Keratinocyte (primary cell): ENCODE results near the gene CRHR2. TPM values are rescaled to one million over a fixed set of nuclear protein-coding genes. Genes with fewer than 3 reads are reported as not detected.

Experiments
- DNase-seq: peaks from one replicate; pipeline ENCODE4 v3.0.0-alpha.2; 2011; ENCODE audit warnings: low read depth, missing footprints, low spot score
- FAIRE-seq: peaks from 2 replicates; lab custom pipeline; 2011; peaks lifted over from hg19 to GRCh38; lab: Jason Lieb, UNC
- H2AFZ ChIP-seq: 2 replicates; pipeline ENCODE4 v1.6.0; 2012; ENCODE audit warnings: low read length, control low read depth, inconsistent platforms; ENCODE audit not compliant: control insufficient read depth
- H3K27ac ChIP-seq: 2 replicates; pipeline ENCODE4 v1.5.1; 2011; ENCODE audit warnings: low read length; ENCODE audit not compliant: control insufficient read depth, insufficient read depth
- H3K27me3 ChIP-seq: 3 replicates; pipeline ENCODE4 v1.6.0; 2011; ENCODE audit warnings: low read length; ENCODE audit not compliant: control insufficient read depth, insufficient read depth; ENCODE audit errors: extremely low read depth
- H3K36me3 ChIP-seq, 2 experiments: 2 replicates in 1 of 2; 3 replicates in 1 of 2; pipeline ENCODE4 v1.5.1; 2011; ENCODE audit warnings: low read length in 2 of 2, mild to moderate bottlenecking in 1 of 2; ENCODE audit not compliant: control insufficient read depth in 2 of 2, insufficient read depth in 2 of 2; ENCODE audit errors: extremely low read depth in 1 of 2
- H3K4me1 ChIP-seq: 3 replicates; pipeline ENCODE4 v1.5.1; 2011; ENCODE audit warnings: low read length; ENCODE audit not compliant: control insufficient read depth, insufficient read depth; ENCODE audit errors: extremely low read depth
- H3K4me2 ChIP-seq: 3 replicates; pipeline ENCODE4 v1.6.0; 2011; ENCODE audit warnings: low read depth, low read length; ENCODE audit not compliant: control insufficient read depth, insufficient read depth; ENCODE audit errors: extremely low read depth
- H3K4me3 ChIP-seq, 3 experiments: fragments of 200-600 bp in 1 of 3; sonication (generic) in 1 of 3; 2 replicates in 2 of 3; 3 replicates in 1 of 3; pipeline ENCODE4 v1.5.1; 2011 to 2016; ENCODE audit warnings: low read length in 3 of 3, mild to moderate bottlenecking in 3 of 3, control low read depth in 2 of 3, inconsistent platforms in 1 of 3, low read depth in 1 of 3, mixed read lengths in 1 of 3, mixed run types in 1 of 3, moderate library complexity in 1 of 3; ENCODE audit not compliant: control insufficient read depth in 2 of 3, insufficient read depth in 2 of 3; ENCODE audit errors: extremely low read depth in 1 of 3
- H3K79me2 ChIP-seq: 2 replicates; pipeline ENCODE4 v1.6.0; 2012; ENCODE audit warnings: low read length; ENCODE audit not compliant: control insufficient read depth, insufficient read depth
- H3K9ac ChIP-seq: 3 replicates; pipeline ENCODE4 v1.6.0; 2011; ENCODE audit warnings: low read length; ENCODE audit not compliant: control insufficient read depth, insufficient read depth; ENCODE audit errors: extremely low read depth
- H3K9me1 ChIP-seq: 3 replicates; pipeline ENCODE4 v1.6.0; 2011; ENCODE audit warnings: low read length; ENCODE audit not compliant: control insufficient read depth, insufficient read depth; ENCODE audit errors: extremely low read depth
- H3K9me3 ChIP-seq: 2 replicates; pipeline ENCODE4 v1.5.1; 2012; ENCODE audit warnings: low read depth, low read length; ENCODE audit not compliant: control insufficient read depth
- H4K20me1 ChIP-seq: 3 replicates; pipeline ENCODE4 v1.6.0; 2011; ENCODE audit warnings: low read length; ENCODE audit not compliant: control insufficient read depth, insufficient read depth; ENCODE audit errors: extremely low read depth
- CTCF ChIP-seq, 3 experiments: IDR thresholded peaks in 1 of 3; conservative IDR thresholded peaks in 1 of 3; optimal IDR thresholded peaks in 1 of 3; 2 replicates in 2 of 3; 3 replicates in 1 of 3; pipeline versions ENCODE3 to v1.5.1; 2011; ENCODE audit warnings: low read length in 3 of 3, mild to moderate bottlenecking in 3 of 3, moderate library complexity in 2 of 3, control low read depth in 1 of 3, inconsistent platforms in 1 of 3; ENCODE audit not compliant: insufficient read depth in 2 of 3; ENCODE audit errors: extremely low read depth in 1 of 3
- EZH2 ChIP-seq: IDR thresholded peaks from one replicate; pipeline ENCODE4 v1.6.1; 2012; ENCODE audit warnings: inconsistent platforms, mild to moderate bottlenecking, low read length, moderate library complexity
- dilution Hi-C: fragments of 300-500 bp; cut with MboI; formaldehyde crosslinking; loops from one replicate; pipeline ENCODE4 v1.7.0; 2020; ENCODE audit warnings: low sequenced_read_pairs; ENCODE audit not compliant: extremely low pct_ligation_motif_present
- polyA plus RNA-seq, 5 experiments: library from polyadenylated mRNA; depleted of rRNA in 3 of 5; stranded (reverse) in 3 of 5; stranded (forward) in 1 of 5; unstranded in 1 of 5; fragments of >200 nt; gene quantifications; 1 replicate in 1 of 5; 2 replicates in 3 of 5; 3 replicates in 1 of 5; pipeline versions ENCODE4 v1.2.1 to v1.2.3, GENCODE V29; 2011 to 2012; ENCODE audit warnings: missing spikeins in 2 of 5, low read depth in 1 of 5, low replicate concordance in 1 of 5

Gene CRHR2
- polyA plus RNA-seq, 1 donor (not counting 4 experiments of a cell fraction or from before 2014, with no cell fraction given) = not detected

GRCh38 chr7:30635798-30636197, 46.5 kb downstream of the CRHR2 start:
- peaks cover 5% of the 10 kb centered on the region for H3K79me2 ChIP-seq
- no peaks in the 10 kb centered on the region for H3K9me3 ChIP-seq
- no peak overlapping the region for H2AFZ ChIP-seq
- H3K27ac ChIP-seq = no peak overlapping the region
- H3K4me3 ChIP-seq = no peak overlapping the region
- H4K20me1 ChIP-seq = no peaks in the 10 kb centered on the region
- H3K9ac ChIP-seq = no peak overlapping the region
- dilution Hi-C loops = loop anchor here (25.0 kb wide), 1 partner anchor 102 kb away; no protein-coding TSS in a partner anchor
- no peak for TF ChIP-seq EZH2
- TF ChIP-seq CTCF (optimal IDR thresholded peaks at IDR 0.05 in 1 of 3, IDR thresholded peaks at IDR 0.05 in 1 of 3, conservative IDR thresholded peaks at IDR 0.05 in 1 of 3; ENCODE audit: extremely low read depth in 1 of 3, insufficient read depth in 2 of 3, low read length in 3 of 3) = no peak
- FAIRE-seq (no peak), DNase-seq (no peak)
- no peaks in the 10 kb centered on the region for H3K9me1 ChIP-seq
- no peak overlapping the region for H3K4me2 ChIP-seq
- H3K36me3 ChIP-seq = peaks cover 22 to 41% of the 10 kb centered on the region in 2 experiments
- H3K27me3 ChIP-seq = no peaks in the 10 kb centered on the region
- no peaks in the 10 kb centered on the region for H3K4me1 ChIP-seq

GRCh38 chr7:30634634-30635201, 47.5 kb downstream of the CRHR2 start:
- H3K79me2 ChIP-seq = peaks cover 5% of the 10 kb centered on the region
- no peak overlapping the region for H2AFZ ChIP-seq
- no peak for TF ChIP-seq EZH2
- no peak for TF ChIP-seq CTCF (optimal IDR thresholded peaks at IDR 0.05 in 1 of 3, IDR thresholded peaks at IDR 0.05 in 1 of 3, conservative IDR thresholded peaks at IDR 0.05 in 1 of 3; ENCODE audit: extremely low read depth in 1 of 3, insufficient read depth in 2 of 3, low read length in 3 of 3)
- no peaks in the 10 kb centered on the region for H4K20me1 ChIP-seq
- no peak overlapping the region for H3K27ac ChIP-seq
- peak; percentile 48 for FAIRE-seq
- peaks cover 22 to 47% of the 10 kb centered on the region in 2 experiments for H3K36me3 ChIP-seq
- H3K9me3 ChIP-seq = no peaks in the 10 kb centered on the region
- DNase-seq = no peak
- dilution Hi-C loops = loop anchor here (25.0 kb wide), 1 partner anchor 103 kb away; no protein-coding TSS in a partner anchor
- H3K27me3 ChIP-seq = no peaks in the 10 kb centered on the region
- H3K4me2 ChIP-seq = no peak overlapping the region
- no peak overlapping the region for H3K4me3 ChIP-seq
- H3K4me1 ChIP-seq = no peaks in the 10 kb centered on the region
- H3K9ac ChIP-seq = no peak overlapping the region
- H3K9me1 ChIP-seq = no peaks in the 10 kb centered on the region
